ENCODE measurements around the gene ADGRF5. TPM values are rescaled to one million over a fixed set of nuclear protein-coding genes. Genes with fewer than 3 reads are reported as not detected.
A peak's percentile ranks its signal among the peaks of the same experiment; 100 is the strongest.

Gene ADGRF5
- total and polyA plus RNA-seq, 12 donors, result 27.1 to 92.1 (median 35.4) TPM

DNA sequence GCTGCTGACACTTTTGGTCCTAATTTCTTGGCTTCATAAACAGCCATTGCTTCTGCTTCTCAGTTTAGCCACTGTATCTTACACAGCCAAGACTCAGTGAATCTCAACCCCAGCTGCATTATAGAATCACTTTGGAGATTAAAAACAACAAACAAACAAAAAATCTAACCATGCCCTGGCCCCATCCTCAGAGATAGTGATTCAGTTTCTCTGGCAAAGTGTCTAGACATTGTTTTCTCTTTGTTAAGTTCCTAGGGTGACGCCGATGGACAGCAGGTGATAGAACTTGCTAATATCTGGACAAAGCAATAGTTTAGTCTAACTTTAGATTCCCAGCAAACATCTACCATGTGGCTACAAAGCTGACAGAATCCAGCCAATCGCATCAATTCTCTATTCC, 2.9 kb downstream of the ADGRF5 start:
- H3K4me3 ChIP-seq, result peak overlapping the region; percentile 1 to 65 (median 56)
- TF ChIP-seq CTCF (IDR thresholded peaks at IDR 0.05), result no peak
- H3K9me3 ChIP-seq, result no peaks in the 10 kb centered on the region
- 49 to 72% methylated on average over 3 of the region's 3 CpGs for WGBS, 2 donors
- DNase-seq, result no peak
- H3K4me1 ChIP-seq, result peaks cover 4 to 74% (median 21%) of the 10 kb centered on the region in 9 donors
- no peak for ATAC-seq
- no peaks in the 10 kb centered on the region for H3K27me3 ChIP-seq
- intact Hi-C loops (cut with DNase I), result no loop called here
- H3K27ac ChIP-seq, result peak overlapping the region; percentile 12 to 97 (median 86)
- H3K36me3 ChIP-seq, result no peaks in the 10 kb centered on the region

- 52 to 66% methylated on average over 3 of the region's 3 CpGs for WGBS, 2 donors
- Histone ChIP-seq H3K9me3 (no peaks in the 10 kb centered on the region), H3K4me3 (peak overlapping the region in 8 of 10 donors; percentile 0 to 65 (median 54)), H3K27me3 (no peaks in the 10 kb centered on the region), H3K4me1 (peaks cover 0 to 74% (median 24%) of the 10 kb centered on the region in 9 donors), H3K27ac (peak overlapping the region in 6 of 10 donors; percentile 5 to 97 (median 48)), H3K36me3 (no peaks in the 10 kb centered on the region)
- ATAC-seq (no peak), DNase-seq (no peak)
- intact Hi-C loops (cut with DNase I), result no loop called here
- TF ChIP-seq CTCF (IDR thresholded peaks at IDR 0.05), result no peak
Observed at GRCh38 chr6:46917002-46917545, 4.7 kb downstream of the ADGRF5 start.

GRCh38 chr6:46915866-46916265, 5.9 kb downstream of the ADGRF5 start:
- 71 to 74% methylated on average over 4 of the region's 4 CpGs for WGBS, 2 donors
- no peak for ATAC-seq
- TF ChIP-seq CTCF (IDR thresholded peaks at IDR 0.05), result no peak
- no peaks in the 10 kb centered on the region for H3K9me3 ChIP-seq
- no peaks in the 10 kb centered on the region for H3K27me3 ChIP-seq
- no peak for DNase-seq
- H3K27ac ChIP-seq, result peak overlapping the region in 5 of 10 donors; percentile 39 to 97 (median 56)
- intact Hi-C loops (cut with DNase I), result no loop called here
- peak overlapping the region in 4 of 10 donors; percentile 13 to 65 (median 45) for H3K4me3 ChIP-seq
- H3K36me3 ChIP-seq, result no peaks in the 10 kb centered on the region
- H3K4me1 ChIP-seq, result peaks cover 0 to 84% (median 24%) of the 10 kb centered on the region in 9 donors

DNA sequence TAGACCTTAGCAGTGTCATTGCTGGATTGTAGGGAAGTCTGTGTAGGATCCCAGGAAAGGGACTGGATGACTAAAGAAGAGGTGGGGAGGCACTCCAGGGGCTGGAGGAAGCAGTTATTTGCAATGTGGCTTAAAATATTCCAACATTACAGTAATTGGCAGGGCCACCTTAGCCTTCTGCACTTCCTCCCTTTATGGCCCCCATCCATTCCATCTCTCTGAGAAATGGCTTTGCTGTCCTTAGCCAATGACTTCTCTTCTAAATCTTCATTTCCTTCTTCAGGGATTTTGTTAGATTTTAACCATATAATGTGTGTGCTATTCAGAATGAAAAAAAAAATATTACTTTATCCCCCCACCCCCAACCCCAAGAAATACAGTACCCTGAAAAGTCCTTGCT, 6.4 kb downstream of the ADGRF5 start:
- no peaks in the 10 kb centered on the region for H3K36me3 ChIP-seq
- H3K27me3 ChIP-seq, result no peaks in the 10 kb centered on the region
- DNase-seq (no peak), ATAC-seq (no peak)
- intact Hi-C loops (cut with DNase I), result no loop called here
- no peak for TF ChIP-seq CTCF (IDR thresholded peaks at IDR 0.05)
- H3K9me3 ChIP-seq, result no peaks in the 10 kb centered on the region
- peaks cover 0 to 89% (median 24%) of the 10 kb centered on the region in 9 donors for H3K4me1 ChIP-seq
- H3K27ac ChIP-seq, result peak overlapping the region in 4 of 10 donors; percentile 52 to 97 (median 68)
- H3K4me3 ChIP-seq, result no peak overlapping the region
